HepG2 (cell line): ENCODE results near the gene PTGR3. TPM values are rescaled to one million over a fixed set of nuclear protein-coding genes. Genes with fewer than 3 reads are reported as not detected.

Source experiments
- AGO1 ChIP-seq: fragments of 200-400 bp; formaldehyde crosslinking; IDR thresholded peaks from 2 replicates; pipeline ENCODE4 v1.6.1; 2017; ENCODE audit warnings: mild to moderate bottlenecking, low read depth, low read length, moderate library complexity; ENCODE audit not compliant: poor library complexity, severe bottlenecking
- ATAD3A ChIP-seq: sonication (generic); formaldehyde crosslinking; IDR thresholded peaks from 2 replicates; pipeline ENCODE4 v1.4.0; 2020; ENCODE audit warnings: missing genetic modification reagents
- HIVEP1 ChIP-seq: sonication (generic); formaldehyde crosslinking; IDR thresholded peaks from 2 replicates; pipeline ENCODE4 v1.4.0; 2020; ENCODE audit warnings: mild to moderate bottlenecking, missing genetic modification reagents
- HOXA5 ChIP-seq: sonication (generic); formaldehyde crosslinking; IDR thresholded peaks from 2 replicates; pipeline ENCODE4 v1.4.0; 2020; ENCODE audit warnings: missing genetic modification reagents
- JDP2 ChIP-seq: sonication (generic); formaldehyde crosslinking; IDR thresholded peaks from 2 replicates; pipeline ENCODE4 v1.8.1; 2022; ENCODE audit warnings: missing genetic modification reagents, borderline replicate concordance
- KMT2B ChIP-seq: IDR thresholded peaks from 2 replicates; pipeline ENCODE4 v1.6.1; 2016; ENCODE audit warnings: missing genetic modification reagents, missing compliant biosample characterization
- MIXL1 ChIP-seq: IDR thresholded peaks from 2 replicates; pipeline ENCODE4 v1.6.1; 2016
- MLXIP ChIP-seq: sonication (generic); formaldehyde crosslinking; IDR thresholded peaks from 2 replicates; pipeline ENCODE4 v1.9.0; 2021; ENCODE audit warnings: missing genetic modification reagents, borderline replicate concordance
- NR2F6 ChIP-seq, 2 experiments: IDR thresholded peaks; 2 replicates each; pipeline ENCODE4 v1.6.1; 2016; ENCODE audit warnings: antibody characterized with exemption in 1 of 2, mild to moderate bottlenecking in 1 of 2
- RBFOX2 ChIP-seq: fragments of 200-400 bp; formaldehyde crosslinking; IDR thresholded peaks from 2 replicates; pipeline ENCODE4 v1.6.1; 2017; ENCODE audit warnings: low read depth, mild to moderate bottlenecking, low read length
- REXO4 ChIP-seq: sonication (generic); formaldehyde crosslinking; IDR thresholded peaks from 2 replicates; pipeline ENCODE4 v1.8.0; 2022; ENCODE audit warnings: missing genetic modification reagents, mild to moderate bottlenecking, borderline replicate concordance
- SALL1 ChIP-seq: sonication (generic); formaldehyde crosslinking; IDR thresholded peaks from 2 replicates; pipeline ENCODE4 v1.8.0; 2022; ENCODE audit warnings: mild to moderate bottlenecking, missing genetic modification reagents
- SAP130 ChIP-seq: IDR thresholded peaks from 2 replicates; pipeline ENCODE4 v1.6.1; 2016; ENCODE audit warnings: low read depth
- SIX4 ChIP-seq: sonication (generic); formaldehyde crosslinking; IDR thresholded peaks from 2 replicates; pipeline ENCODE4 v1.4.0; 2020; ENCODE audit warnings: missing genetic modification reagents
- SMYD3 ChIP-seq: sonication (generic); formaldehyde crosslinking; IDR thresholded peaks from 2 replicates; pipeline ENCODE4 v1.8.1; 2023; ENCODE audit warnings: mild to moderate bottlenecking, missing genetic modification reagents
- SOX5 ChIP-seq: IDR thresholded peaks from 2 replicates; pipeline ENCODE4 v1.6.1; 2016; ENCODE audit warnings: borderline replicate concordance
- ZBTB25 ChIP-seq: IDR thresholded peaks from 2 replicates; pipeline ENCODE4 v1.6.1; 2018; ENCODE audit warnings: missing genetic modification reagents
- ZNF567 ChIP-seq: sonication (generic); formaldehyde crosslinking; IDR thresholded peaks from 2 replicates; pipeline ENCODE4 v1.8.1; 2023; ENCODE audit warnings: mild to moderate bottlenecking, missing genetic modification reagents, borderline replicate concordance
- ZNF691 ChIP-seq: sonication (generic); formaldehyde crosslinking; IDR thresholded peaks from 2 replicates; pipeline ENCODE4 v1.4.0; 2020; ENCODE audit warnings: missing genetic modification reagents, low read depth, mild to moderate bottlenecking, borderline replicate concordance
- ZNF768 ChIP-seq: sonication (generic); formaldehyde crosslinking; IDR thresholded peaks from 2 replicates; pipeline ENCODE4 v1.4.0; 2020; ENCODE audit warnings: missing genetic modification reagents
- ZNF841 ChIP-seq: sonication (generic); formaldehyde crosslinking; IDR thresholded peaks from 2 replicates; pipeline ENCODE4 v1.8.1; 2023; ENCODE audit warnings: missing genetic modification reagents, borderline replicate concordance
- ZSCAN31 ChIP-seq: sonication (generic); formaldehyde crosslinking; IDR thresholded peaks from 2 replicates; pipeline ENCODE4 v1.5.0; 2020; ENCODE audit warnings: low read depth, mild to moderate bottlenecking, missing genetic modification reagents
- polyA plus RNA-seq, 8 experiments: library from polyadenylated mRNA; depleted of rRNA in 3 of 8; stranded (reverse) in 7 of 8; unstranded in 1 of 8; fragments of >200 nt; fragmentation: Illumina TruSeq in 4 of 8; extraction: Trizol in 4 of 8; gene quantifications; 2 replicates each; pipeline versions ENCODE4 v1.2.1 to v1.2.3, GENCODE V29; 2011 to 2016; ENCODE audit warnings: low read depth in 4 of 8, missing spikeins in 1 of 8, mixed read lengths in 1 of 8; ENCODE audit not compliant: insufficient read depth in 1 of 8
- total RNA-seq, 5 experiments: library from RNA; depleted of rRNA; stranded (reverse); fragments of >200 nt; fragmentation: Illumina TruSeq; extraction: Trizol; gene quantifications; 2 replicates each; pipeline ENCODE4 v1.2.3, GENCODE V29; 2016; ENCODE audit warnings: low read depth in 1 of 5
- TF ChIP-seq, protein P1 (sequence below): sonication (generic); IDR thresholded peaks from 2 replicates; pipeline ENCODE4 v1.6.1; 2016; ENCODE audit warnings: low read depth, borderline replicate concordance
- TF ChIP-seq, protein P2 (sequence below): sonication (generic); formaldehyde crosslinking; IDR thresholded peaks from 2 replicates; pipeline ENCODE4 v1.8.0; 2022; ENCODE audit warnings: low read depth, missing genetic modification reagents

PTGR3 gene
- total and polyA plus RNA-seq, 2 of the 13 experiments (the other 11 are each of a cell fraction or from before 2014, with no cell fraction given): 11.5 to 25.3 TPM

DNA sequence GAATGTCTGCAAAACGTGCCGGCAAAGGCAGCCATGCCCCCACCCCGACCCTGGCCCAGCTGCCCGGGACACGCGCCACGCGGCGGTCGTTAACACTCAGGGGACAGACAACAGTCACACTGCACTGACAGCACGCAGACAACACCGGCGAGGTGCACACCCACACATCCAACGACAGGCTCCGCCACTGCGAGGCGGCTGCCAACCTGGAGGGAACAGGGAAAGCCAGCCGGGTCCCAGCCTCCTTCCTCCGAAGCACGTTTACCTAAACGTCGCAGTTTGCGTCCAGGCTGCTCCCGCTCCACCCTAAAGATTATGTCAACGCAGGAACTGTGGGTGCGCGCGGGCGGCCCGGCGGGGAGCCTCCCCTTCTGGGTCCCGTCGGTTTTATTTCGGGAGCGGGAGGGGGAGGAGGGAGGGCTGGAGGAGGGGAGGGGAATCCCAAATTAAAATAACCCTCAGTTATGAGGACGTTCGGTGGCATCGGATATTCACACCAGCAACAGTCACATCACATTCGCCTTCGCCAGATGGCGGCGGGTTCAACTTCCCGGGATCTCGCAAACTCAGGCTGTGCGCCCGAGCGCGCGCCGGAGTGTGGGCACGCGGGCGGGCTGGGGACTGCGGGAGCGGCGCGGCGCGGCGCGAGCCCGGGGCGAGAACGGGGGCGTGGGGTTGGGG, 644 bp downstream of the PTGR3 start (continued):
- TF ChIP-seq NR2F6 (IDR thresholded peaks at IDR 0.05) (no peak), NR2F6 (CRISPR knock-in tag; IDR thresholded peaks at IDR 0.05) (0 out of 2 replicates have a peak, but pooled peaks have one; percentile 7), ZNF691 (CRISPR knock-in tag) (no peak), HIVEP1 (no peak), REXO4 (no peak), AGO1 (no peak), ZNF768 (peak; percentile 38; the same call in 1 of the 2 replicates), SALL1 (peak; percentile 40; the same call in 1 of the 2 replicates), ZBTB25 (CRISPR knock-in tag) (no peak), SAP130 (peak; percentile 73), SIX4 (CRISPR knock-in tag) (no peak), SMYD3 (CRISPR knock-in tag) (no peak), ZNF841 (CRISPR knock-in tag) (0 out of 2 replicates have a peak, but pooled peaks have one; percentile 25), JDP2 (no peak), HOXA5 (CRISPR knock-in tag) (no peak), MIXL1 (CRISPR knock-in tag) (no peak), ZSCAN31 (CRISPR knock-in tag) (no peak), MLXIP (no peak), KMT2B (peak; percentile 50), ZNF567 (no peak), ATAD3A (CRISPR knock-in tag) (peak; percentile 75; the same call in 1 of the 2 replicates), RBFOX2 (0 out of 2 replicates have a peak, but pooled peaks have one; percentile 41), SOX5 (CRISPR knock-in tag) (no peak)
- TF ChIP-seq, protein P1, sequence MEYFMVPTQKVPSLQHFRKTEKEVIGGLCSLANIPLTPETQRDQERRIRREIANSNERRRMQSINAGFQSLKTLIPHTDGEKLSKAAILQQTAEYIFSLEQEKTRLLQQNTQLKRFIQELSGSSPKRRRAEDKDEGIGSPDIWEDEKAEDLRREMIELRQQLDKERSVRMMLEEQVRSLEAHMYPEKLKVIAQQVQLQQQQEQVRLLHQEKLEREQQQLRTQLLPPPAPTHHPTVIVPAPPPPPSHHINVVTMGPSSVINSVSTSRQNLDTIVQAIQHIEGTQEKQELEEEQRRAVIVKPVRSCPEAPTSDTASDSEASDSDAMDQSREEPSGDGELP: 0 out of 2 replicates have a peak, but pooled peaks have one; percentile 25
- TF ChIP-seq, protein P2, sequence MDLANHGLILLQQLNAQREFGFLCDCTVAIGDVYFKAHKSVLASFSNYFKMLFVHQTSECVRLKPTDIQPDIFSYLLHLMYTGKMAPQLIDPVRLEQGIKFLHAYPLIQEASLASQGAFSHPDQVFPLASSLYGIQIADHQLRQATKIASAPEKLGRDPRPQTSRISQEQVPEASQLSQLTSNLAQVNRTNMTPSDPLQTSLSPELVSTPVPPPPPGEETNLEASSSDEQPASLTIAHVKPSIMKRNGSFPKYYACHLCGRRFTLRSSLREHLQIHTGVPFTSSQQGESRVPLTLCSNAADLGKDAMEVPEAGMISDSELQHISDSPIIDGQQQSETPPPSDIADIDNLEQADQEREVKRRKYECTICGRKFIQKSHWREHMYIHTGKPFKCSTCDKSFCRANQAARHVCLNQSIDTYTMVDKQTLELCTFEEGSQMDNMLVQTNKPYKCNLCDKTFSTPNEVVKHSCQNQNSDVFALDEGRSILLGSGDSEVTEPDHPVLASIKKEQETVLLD (CRISPR knock-in tag): peak; percentile 30; the same call in 1 of the 2 replicates
